SK-N-SH (cell line): Measurements from ENCODE around the gene TET2. TPM values are rescaled to one million over a fixed set of nuclear protein-coding genes. Genes with fewer than 3 reads are reported as not detected.

Source experiments
- CTCF ChIA-PET: fragments of 300-600, 350-600 bp; formaldehyde crosslinking; extraction: SDS; loops from one replicate; lab custom pipeline; 2021; lab: Yijun Ruan, JAX
- POLR2A ChIA-PET: fragments of 350-600 bp; sonication (Branson Sonifier 250); formaldehyde crosslinking; extraction: SDS; loops from one replicate; lab custom pipeline; 2020; ENCODE audit warnings: antibody characterized with exemption, inconsistent platforms; lab: Yijun Ruan, JAX
- DNase-seq: peaks from one replicate; pipeline ENCODE4 v3.0.0; 2012
- H2AFZ ChIP-seq: fragments of 200-600 bp; sonication (generic); 2 replicates; pipeline ENCODE4 v1.8.1; 2016; ENCODE audit warnings: antibody characterized with exemption, mild to moderate bottlenecking, low read depth
- H3F3A ChIP-seq: fragments of 200-600 bp; sonication (generic); replicated peaks from 2 replicates; pipeline ENCODE3; 2016; ENCODE audit warnings: antibody characterized with exemption, mild to moderate bottlenecking; ENCODE audit not compliant: insufficient read depth
- H3K27ac ChIP-seq, 2 experiments: fragments of 200-500 bp in 1 of 2; fragments of 200-600 bp in 1 of 2; sonication (Bioruptor generic) in 1 of 2; sonication (generic), shearing (Covaris generic) in 1 of 2; 2 replicates each; pipeline versions ENCODE4 v1.5.1 to v1.6.1; 2014 to 2016; ENCODE audit warnings: low read depth in 2 of 2, inconsistent platforms in 1 of 2, low read length in 1 of 2, mild to moderate bottlenecking in 1 of 2, mixed read lengths in 1 of 2
- H3K27me3 ChIP-seq: fragments of 200-600 bp; sonication (generic), shearing (Covaris generic); 2 replicates; pipeline ENCODE4 v1.6.1; 2016; ENCODE audit warnings: mixed run types; ENCODE audit not compliant: insufficient read depth
- H3K36me3 ChIP-seq, 2 experiments: fragments of 200-500 bp in 1 of 2; fragments of 200-600 bp in 1 of 2; sonication (Bioruptor generic) in 1 of 2; sonication (generic) in 1 of 2; replicated peaks in 1 of 2; 2 replicates each; pipeline versions ENCODE3 to v1.5.1; 2014 to 2016; ENCODE audit warnings: low read length in 1 of 2, mild to moderate bottlenecking in 1 of 2; ENCODE audit not compliant: insufficient read depth in 2 of 2, control insufficient read depth in 1 of 2
- H3K4me1 ChIP-seq, 2 experiments: fragments of 200-500 bp in 1 of 2; fragments of 200-600 bp in 1 of 2; sonication (Bioruptor generic) in 1 of 2; sonication (generic), shearing (Covaris generic) in 1 of 2; 2 replicates each; pipeline versions ENCODE4 v1.5.1 to v1.6.1; 2014 to 2016; ENCODE audit warnings: low read depth in 1 of 2, low read length in 1 of 2, mixed run types in 1 of 2; ENCODE audit not compliant: insufficient read depth in 2 of 2, control insufficient read depth in 1 of 2
- H3K4me2 ChIP-seq: fragments of 200-600 bp; sonication (generic), shearing (Covaris generic); 2 replicates; pipeline ENCODE4 v1.6.1; 2017; ENCODE audit warnings: mixed run types
- H3K4me3 ChIP-seq, 2 experiments: fragments of 200-500 bp in 1 of 2; fragments of 200-600 bp in 1 of 2; sonication (Bioruptor generic) in 1 of 2; sonication (generic), shearing (Covaris generic) in 1 of 2; 2 replicates each; pipeline versions ENCODE4 v1.5.1 to v1.8.1; 2014 to 2016; ENCODE audit warnings: low read depth in 2 of 2, inconsistent platforms in 1 of 2, low read length in 1 of 2, mild to moderate bottlenecking in 1 of 2, mixed read lengths in 1 of 2, moderate library complexity in 1 of 2
- H3K79me2 ChIP-seq: fragments of 200-600 bp; sonication (generic); 2 replicates; pipeline ENCODE4 v1.8.1; 2017; ENCODE audit warnings: mild to moderate bottlenecking; ENCODE audit not compliant: insufficient read depth
- H3K9ac ChIP-seq: fragments of 200-600 bp; sonication (generic); 2 replicates; pipeline ENCODE4 v1.6.1; 2017; ENCODE audit warnings: mixed run types
- H3K9me2 ChIP-seq: fragments of 200-600 bp; sonication (generic); 2 replicates; pipeline ENCODE4 v1.6.1; 2017; ENCODE audit warnings: mixed run types
- H3K9me3 ChIP-seq: fragments of 200-600 bp; sonication (generic); 2 replicates; pipeline ENCODE4 v1.6.1; 2017; ENCODE audit warnings: mixed run types, mild to moderate bottlenecking, moderate library complexity
- H4K20me1 ChIP-seq: fragments of 200-600 bp; sonication (generic); 2 replicates; pipeline ENCODE4 v1.6.1; 2017; ENCODE audit warnings: mild to moderate bottlenecking, mixed run types; ENCODE audit not compliant: insufficient read depth
- CHD2 ChIP-seq: fragments of 150-350 bp; IDR thresholded peaks from 2 replicates; pipeline ENCODE4 v1.6.1; 2018; ENCODE audit warnings: low read length; ENCODE audit not compliant: partially characterized antibody
- CTCF ChIP-seq: fragments of 200-600 bp; sonication (generic); IDR thresholded peaks from 2 replicates; pipeline ENCODE4 v1.6.1; 2017; ENCODE audit warnings: antibody characterized with exemption, mild to moderate bottlenecking, moderate library complexity
- FOXJ3 ChIP-seq: sonication (generic); formaldehyde crosslinking; IDR thresholded peaks from 2 replicates; pipeline ENCODE4 v1.5.1; 2020; ENCODE audit warnings: mild to moderate bottlenecking, missing genetic modification reagents
- GATA2 ChIP-seq: sonication (generic); formaldehyde crosslinking; IDR thresholded peaks from 2 replicates; pipeline ENCODE4 v1.5.0; 2020; ENCODE audit warnings: mild to moderate bottlenecking, missing genetic modification reagents
- IRF3 ChIP-seq: fragments of 150-350 bp; IDR thresholded peaks from 2 replicates; pipeline ENCODE4 v1.6.1; 2016; ENCODE audit warnings: mild to moderate bottlenecking, low read depth, low read length
- MAX ChIP-seq: IDR thresholded peaks from 2 replicates; pipeline ENCODE4 v1.4.0; 2012; ENCODE audit warnings: low read depth
- MEF2A ChIP-seq: IDR thresholded peaks from 2 replicates; pipeline ENCODE4 v1.4.0; 2012; ENCODE audit warnings: low read depth, borderline replicate concordance
- MXI1 ChIP-seq: IDR thresholded peaks from 2 replicates; pipeline ENCODE4 v1.6.1; 2012; ENCODE audit warnings: mild to moderate bottlenecking, low read depth, low read length, improper control_type of control experiment
- RAD21 ChIP-seq: IDR thresholded peaks from 2 replicates; pipeline ENCODE4 v1.6.1; 2012; ENCODE audit warnings: mild to moderate bottlenecking, low read length
- RCOR1 ChIP-seq: fragments of 150-350 bp; IDR thresholded peaks from 2 replicates; pipeline ENCODE4 v1.6.1; 2017; ENCODE audit warnings: antibody characterized with exemption, low read length
- RXRA ChIP-seq: IDR thresholded peaks from 2 replicates; pipeline ENCODE4 v1.4.0; 2012; ENCODE audit warnings: low read depth, mild to moderate bottlenecking, borderline replicate concordance
- USF1 ChIP-seq: IDR thresholded peaks from 2 replicates; pipeline ENCODE4 v1.4.0; 2012; ENCODE audit warnings: low read depth, borderline replicate concordance
- YY1 ChIP-seq: IDR thresholded peaks from 2 replicates; pipeline ENCODE4 v1.4.0; 2012; ENCODE audit warnings: low read depth, mild to moderate bottlenecking
- ZBTB33 ChIP-seq: IDR thresholded peaks from 2 replicates; pipeline ENCODE4 v1.4.0; 2012; ENCODE audit warnings: low read depth, borderline replicate concordance
- WGBS: methylation state at CpG from one replicate; pipeline ENCODE4 v1.1.6; 2017; ENCODE audit warnings: low lambda C conversion rate; 5-methylcytosine and 5-hydroxymethylcytosine counted together
- polyA plus RNA-seq, 3 experiments: library from polyadenylated mRNA; depleted of rRNA; stranded (reverse); fragments of >200 nt; gene quantifications; 2 replicates each; pipeline ENCODE4 v1.2.3, GENCODE V29; 2012

TET2 gene
- polyA plus RNA-seq, 1 of the 3 experiments (the other 2 are of a cell fraction) = 3.5 TPM

GRCh38 chr4:105162123-105162796 is 15.6 kb downstream of the TET2 start:
- peak; percentile 28 for DNase-seq
- Histone ChIP-seq H3F3A (peaks cover 3% of the 10 kb centered on the region), H3K4me2 (no peak overlapping the region), H4K20me1 (peaks cover 28% of the 10 kb centered on the region; the same call in 1 of the 2 replicates), H3K27me3 (no peaks in the 10 kb centered on the region), H3K27ac (no peak overlapping the region), H3K79me2 (peaks cover 93% of the 10 kb centered on the region), H3K9me2 (no peaks in the 10 kb centered on the region), H3K9me3 (no peaks in the 10 kb centered on the region), H3K9ac (no peak overlapping the region), H2AFZ (no peak overlapping the region), H3K4me3 (no peak overlapping the region), H3K36me3 (peaks cover 0 to 10% of the 10 kb centered on the region in 2 experiments), H3K4me1 (peaks cover 0 to 3% of the 10 kb centered on the region in 2 experiments; a peak in 1 of 4 replicates)
- no peak for TF ChIP-seq ZBTB33
- TF ChIP-seq RAD21 = no peak
- peak; percentile 44; the same call in 1 of the 2 replicates for TF ChIP-seq MXI1
- no peak for TF ChIP-seq RCOR1
- no peak for TF ChIP-seq RXRA
- TF ChIP-seq USF1 = no peak
- no peak for TF ChIP-seq CHD2
- no peak for TF ChIP-seq YY1
- no peak for TF ChIP-seq MEF2A
- 80% methylated on average over 1 of the region's 1 CpG for WGBS
- ChIA-PET CTCF (interaction anchor here (1.0 to 1.7 kb wide), 4 partner anchors 18 to 312 kb away, joined by 4 to 5 read pairs (median 5); partner anchors contain the start of gene PPA2), POLR2A (no interaction called here)

GRCh38 chr4:105164548-105164947 is 17.9 kb downstream of the TET2 start:
- POLR2A ChIA-PET = no interaction called here
- no peak overlapping the region for H3K27ac ChIP-seq

More at GRCh38 chr4:105164548-105164947, 17.9 kb downstream of the TET2 start:
- no peak overlapping the region for H3K4me2 ChIP-seq
- peaks cover 93% of the 10 kb centered on the region for H3K79me2 ChIP-seq
- CTCF ChIA-PET = no interaction called here
- WGBS = 100% methylated on average over 1 of the region's 1 CpG
- no peak overlapping the region for H3K9ac ChIP-seq
- H3K4me1 ChIP-seq = peaks cover 0 to 3% of the 10 kb centered on the region in 2 experiments; a peak in 1 of 4 replicates
- DNase-seq = no peak
- H3K9me3 ChIP-seq = no peaks in the 10 kb centered on the region
- peaks cover 3% of the 10 kb centered on the region for H3F3A ChIP-seq
- peaks cover 30% of the 10 kb centered on the region; the same call in 1 of the 2 replicates for H4K20me1 ChIP-seq
- no peak overlapping the region for H2AFZ ChIP-seq
- H3K36me3 ChIP-seq = peaks cover 0 to 15% of the 10 kb centered on the region in 2 experiments
- no peaks in the 10 kb centered on the region for H3K9me2 ChIP-seq
- H3K4me3 ChIP-seq = no peak overlapping the region
- H3K27me3 ChIP-seq = no peaks in the 10 kb centered on the region
- TF ChIP-seq GATA2 (CRISPR knock-in tag) (no peak), FOXJ3 (CRISPR knock-in tag) (no peak), IRF3 (no peak), MAX (no peak), CTCF (no peak)
- TF ChIP-seq, all 33 proteins: peak for 0
